SKM-1 (cell line): ENCODE measurements around the gene ADAMTS19.

Experiments used
- DNase-seq: peaks from one replicate; lab custom pipeline; 2025; ENCODE audit not compliant: unreplicated experiment; lab: John Stamatoyannopoulos, UW

Gene ADAMTS19

GRCh38 chr5:129465776-129466344 is 5.8 kb downstream of the ADAMTS19 start:
- no peak for DNase-seq

GRCh38 chr5:129474544-129474943 is 14.4 kb downstream of the ADAMTS19 start:
- DNase-seq, result no peak

GRCh38 chr5:129476751-129477150 is 16.7 kb downstream of the ADAMTS19 start:
- no peak for DNase-seq

- no peak for DNase-seq
Observed at GRCh38 chr5:129477532-129477931, 17.4 kb downstream of the ADAMTS19 start.

GRCh38 chr5:129481161-129481560 is 21.1 kb downstream of the ADAMTS19 start:
- DNase-seq, result no peak

- no peak for DNase-seq
Observed at GRCh38 chr5:129496421-129496820, 36.3 kb downstream of the ADAMTS19 start.

- no peak for DNase-seq
Observed at GRCh38 chr5:129496864-129497595, 36.9 kb downstream of the ADAMTS19 start.

GRCh38 chr5:129499208-129499852 is 39.2 kb downstream of the ADAMTS19 start:
- DNase-seq, result peak; percentile 12

GRCh38 chr5:129500101-129500500 is 40.0 kb downstream of the ADAMTS19 start:
- no peak for DNase-seq

- no peak for DNase-seq
Observed at GRCh38 chr5:129506086-129506485, 46.0 kb downstream of the ADAMTS19 start.

GRCh38 chr5:129506950-129507349 is 46.9 kb downstream of the ADAMTS19 start:
- no peak for DNase-seq

- no peak for DNase-seq
Observed at GRCh38 chr5:129507527-129507926, 47.4 kb downstream of the ADAMTS19 start.

GRCh38 chr5:129508606-129509005 is 48.5 kb downstream of the ADAMTS19 start:
- DNase-seq, result no peak

- no peak for DNase-seq
Observed at GRCh38 chr5:129509363-129509975, 49.4 kb downstream of the ADAMTS19 start.

GRCh38 chr5:129511291-129511690 is 51.2 kb downstream of the ADAMTS19 start:
- no peak for DNase-seq

- no peak for DNase-seq
Observed at GRCh38 chr5:129541051-129541450, 81.0 kb downstream of the ADAMTS19 start.

- DNase-seq, result no peak
Observed at GRCh38 chr5:129541648-129542251, 81.7 kb downstream of the ADAMTS19 start.

GRCh38 chr5:129547137-129547536 is 87.0 kb downstream of the ADAMTS19 start:
- DNase-seq, result no peak

- no peak for DNase-seq
Observed at GRCh38 chr5:129554134-129554904, 94.2 kb downstream of the ADAMTS19 start.

GRCh38 chr5:129563585-129563984 is 103.5 kb downstream of the ADAMTS19 start:
- no peak for DNase-seq

- no peak for DNase-seq
Observed at GRCh38 chr5:129569295-129569694, 109.2 kb downstream of the ADAMTS19 start.
